Measurements from ENCODE around the gene TTC16.

Gene TTC16

DNA sequence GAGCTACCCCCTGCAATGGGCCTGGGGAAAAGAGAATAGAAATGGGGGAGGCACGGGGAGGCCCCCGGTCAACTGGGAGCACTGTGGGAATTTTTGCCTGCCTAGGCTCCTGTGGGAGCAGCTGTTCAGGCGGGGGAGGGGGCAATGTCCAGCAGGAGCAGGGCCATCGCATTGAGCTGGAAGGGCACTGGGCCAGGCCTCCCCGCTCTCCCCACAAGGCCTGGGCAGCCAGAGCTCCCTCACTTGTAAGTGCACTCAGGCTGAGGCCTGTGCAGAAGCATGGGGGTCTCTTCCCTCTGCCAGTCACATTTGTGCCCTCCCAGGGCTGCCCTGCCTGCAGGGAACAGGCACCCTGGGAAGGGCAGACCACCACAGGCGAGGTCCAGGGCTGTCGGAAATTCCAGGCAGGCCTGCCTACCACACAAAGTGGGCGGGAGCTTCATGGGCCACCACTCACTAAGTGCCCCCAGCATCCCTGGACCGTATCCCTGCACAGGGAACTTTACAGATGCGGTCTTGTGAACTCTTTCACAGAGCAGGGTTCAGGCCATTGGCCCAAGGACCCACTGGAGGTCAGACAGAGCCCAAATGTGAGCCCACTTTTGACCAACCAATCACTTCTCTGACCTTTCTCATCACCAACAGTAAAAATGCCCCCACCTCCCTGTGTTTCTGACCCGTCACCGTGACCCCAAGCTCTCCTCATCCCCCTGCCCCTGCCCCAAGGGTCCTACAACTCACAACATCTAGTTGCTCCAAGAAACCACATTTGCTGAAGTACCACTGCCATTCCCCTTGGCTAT lies 10.1 kb upstream of the TTC16 start:
- DNase-seq (ENCODE audit: low spot score): no peak
- POLR2A ChIA-PET (ENCODE audit: low non-redundant PET): interaction anchor here (0.6 kb wide), 2 partner anchors 11 to 393 kb away, joined by 3 read pairs; no protein-coding TSS in a partner anchor
- no peak overlapping the region for H3K27ac ChIP-seq
- CTCF ChIA-PET: interaction anchor here (0.7 to 1.9 kb wide), 3 partner anchors 9 to 29 kb away, joined by 3 to 9 read pairs (median 3); partner anchors contain the start of genes PTRH1, TOR2A and TTC16
- TF ChIP-seq CTCF (conservative IDR thresholded peaks at IDR 0.05; ENCODE audit: low read depth): no peak

GRCh38 chr9:127706836-127707241 lies 9.0 kb upstream of the TTC16 start, which contains the start of gene CFAP157:
CFAP157 (plus strand) TSS chr9:127706988; CDS start chr9:127707032, 44 bp downstream.
- ChIA-PET POLR2A (ENCODE audit: low non-redundant PET) (no interaction called here), CTCF (interaction anchor here (1.0 to 1.9 kb wide), 2 partner anchors 9 to 28 kb away, joined by 3 to 9 read pairs; partner anchors contain the start of genes PTRH1, TOR2A and TTC16)
- no peak for TF ChIP-seq CTCF (conservative IDR thresholded peaks at IDR 0.05; ENCODE audit: low read depth)
- peak within 1 kb of the TSS; percentile 4; the same call in 1 of the 2 replicates for H3K27ac ChIP-seq
- DNase-seq (ENCODE audit: low spot score): peak; percentile 59

- no peak for TF ChIP-seq CTCF (conservative IDR thresholded peaks at IDR 0.05; ENCODE audit: low read depth)
- POLR2A ChIA-PET (ENCODE audit: low non-redundant PET): no interaction called here
- CTCF ChIA-PET: interaction anchor here (1.9 kb wide), 1 partner anchor 27 kb away, joined by 9 read pairs; the partner anchor contains the start of gene TOR2A
- no peak overlapping the region for H3K27ac ChIP-seq
- no peak for DNase-seq (ENCODE audit: low spot score)
Observed at GRCh38 chr9:127707766-127708165, 8.1 kb upstream of the TTC16 start.

DNA sequence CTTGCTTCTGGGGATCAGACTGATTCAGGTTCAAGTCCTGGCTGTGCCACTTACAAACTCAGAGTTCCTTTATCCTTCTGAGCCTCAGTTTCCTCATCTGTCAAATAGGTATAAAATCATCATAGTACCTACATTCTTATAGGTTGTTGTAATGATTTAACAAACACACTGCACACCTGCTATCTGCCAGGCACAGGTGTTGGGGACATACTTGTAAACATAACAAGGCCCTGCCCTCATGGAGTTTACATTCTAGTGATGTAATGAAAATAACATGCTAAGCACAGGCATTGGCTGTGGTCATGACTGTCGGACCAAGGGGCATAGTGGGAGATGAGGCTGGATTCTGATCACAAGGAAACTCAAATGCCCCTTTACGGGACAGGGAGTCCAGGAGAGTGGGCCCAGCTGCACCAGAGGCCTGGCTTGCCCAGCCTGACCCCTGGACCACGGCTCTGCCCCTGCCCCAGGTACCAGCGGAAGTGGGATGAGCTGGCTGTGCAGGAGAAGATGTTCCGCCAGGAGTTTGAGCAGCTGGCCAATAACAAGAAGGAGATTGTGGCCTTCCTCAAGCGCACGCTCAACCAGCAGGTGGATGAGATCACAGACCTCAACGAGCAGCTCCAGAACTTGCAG lies 6.8 kb upstream of the TTC16 start:
- TF ChIP-seq CTCF (conservative IDR thresholded peaks at IDR 0.05; ENCODE audit: low read depth): no peak
- CTCF ChIA-PET: interaction anchor here (0.8 kb wide), 1 partner anchor 25 kb away, joined by 3 read pairs; the partner anchor contains the start of gene TOR2A
- no peak for DNase-seq (ENCODE audit: low spot score)
- POLR2A ChIA-PET (ENCODE audit: low non-redundant PET): no interaction called here
- no peak overlapping the region for H3K27ac ChIP-seq

DNA sequence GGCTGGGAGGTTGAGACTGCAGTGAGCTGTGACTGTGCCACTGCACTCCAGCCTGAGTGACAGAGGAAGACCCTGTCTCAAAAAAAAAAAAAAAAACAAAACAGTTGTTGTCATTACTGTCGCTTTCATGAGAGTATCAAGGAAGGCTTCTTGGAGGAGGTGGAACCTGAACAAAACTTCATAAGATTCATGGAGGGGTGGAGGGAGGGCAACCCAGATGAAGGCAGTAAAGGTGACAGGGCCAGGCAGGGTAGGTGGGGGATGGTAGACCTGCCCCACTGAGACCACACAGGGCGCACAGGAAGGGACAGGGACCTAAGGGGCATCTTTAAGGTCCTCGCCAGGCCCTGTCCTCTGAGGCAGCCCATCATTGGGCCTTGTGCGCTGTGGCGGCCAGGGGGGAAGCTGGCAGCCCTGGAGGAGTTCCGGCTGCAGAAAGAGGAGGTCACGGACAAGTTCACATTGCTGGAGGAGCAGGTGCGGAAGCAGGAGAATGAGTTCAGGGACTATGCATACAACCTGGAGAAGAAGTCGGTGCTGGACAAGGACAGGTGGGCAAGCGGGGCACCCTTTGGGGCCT lies 5.6 kb upstream of the TTC16 start:
- no peak for TF ChIP-seq CTCF (conservative IDR thresholded peaks at IDR 0.05; ENCODE audit: low read depth)
- POLR2A ChIA-PET (ENCODE audit: low non-redundant PET): no interaction called here
- DNase-seq (ENCODE audit: low spot score): no peak
- CTCF ChIA-PET: interaction anchor here (0.6 to 3.4 kb wide), 2 partner anchors 24 to 91 kb away, joined by 3 to 12 read pairs; partner anchors contain the start of gene TOR2A
- H3K27ac ChIP-seq: peak overlapping the region; percentile 95

- no peak for TF ChIP-seq CTCF (conservative IDR thresholded peaks at IDR 0.05; ENCODE audit: low read depth)
- ChIA-PET CTCF (interaction anchor here (0.6 to 3.4 kb wide), 5 partner anchors 24 to 1084 kb away, joined by 3 to 12 read pairs (median 6); partner anchors contain the start of gene TOR2A), POLR2A (ENCODE audit: low non-redundant PET) (interaction anchor here (1.0 kb wide), 1 partner anchor 23 kb away, joined by 3 read pairs; no protein-coding TSS in a partner anchor)
- no peak for DNase-seq (ENCODE audit: low spot score)
- peak overlapping the region; percentile 95 for H3K27ac ChIP-seq
Observed at GRCh38 chr9:127711226-127711701, 4.6 kb upstream of the TTC16 start.
